CD1c-positive myeloid dendritic cell (primary cell): Measurements from ENCODE around the gene OR8G1.
A peak's percentile ranks its signal among the peaks of the same experiment; 100 is the strongest.

Source experiments
- DNase-seq: peaks from one replicate; pipeline ENCODE4 v3.0.0-alpha.2; 2016; ENCODE audit errors: extremely low spot score

Gene OR8G1, protein sequence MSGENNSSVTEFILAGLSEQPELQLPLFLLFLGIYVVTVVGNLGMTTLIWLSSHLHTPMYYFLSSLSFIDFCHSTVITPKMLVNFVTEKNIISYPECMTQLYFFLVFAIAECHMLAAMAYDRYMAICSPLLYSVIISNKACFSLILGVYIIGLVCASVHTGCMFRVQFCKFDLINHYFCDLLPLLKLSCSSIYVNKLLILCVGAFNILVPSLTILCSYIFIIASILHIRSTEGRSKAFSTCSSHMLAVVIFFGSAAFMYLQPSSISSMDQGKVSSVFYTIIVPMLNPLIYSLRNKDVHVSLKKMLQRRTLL

DNA sequence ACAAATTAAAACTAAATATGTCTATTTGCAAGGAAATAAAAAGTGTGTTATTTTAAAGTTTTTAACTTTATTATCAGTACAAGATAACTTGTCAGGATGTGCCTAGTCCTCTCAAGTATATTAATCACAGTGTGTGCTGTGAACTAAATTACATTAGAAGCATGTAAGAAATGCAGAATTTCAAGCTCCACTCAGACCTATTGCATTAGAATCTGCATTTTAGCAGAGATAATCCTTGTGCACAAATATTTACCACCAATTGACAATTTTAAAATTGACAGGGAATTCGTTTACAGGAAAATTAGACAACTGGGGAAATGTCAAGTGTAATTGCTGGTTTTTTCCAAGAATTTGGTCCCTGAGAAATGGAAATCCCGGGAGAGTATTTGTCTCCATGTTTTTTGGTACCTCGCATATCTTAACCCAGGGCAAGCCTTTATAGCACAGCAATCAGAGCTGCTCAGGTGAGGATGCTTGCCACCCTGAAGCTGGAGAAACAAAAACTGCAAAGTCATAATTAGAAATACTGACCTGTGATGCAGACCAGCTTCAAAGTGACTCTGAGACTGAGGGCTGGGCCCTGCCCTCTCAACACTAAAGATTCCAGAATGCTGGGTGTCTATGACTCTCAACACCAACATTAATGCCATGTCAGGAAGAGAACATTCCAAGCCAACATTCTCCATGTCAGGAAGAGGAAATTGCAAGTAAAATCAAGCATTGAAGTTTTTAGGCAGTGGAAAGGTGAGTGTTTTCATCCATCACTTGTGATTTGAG lies at the start of gene OR8G1:
TSS of gene OR8G1 (plus strand) at position 475 of the 777 bp plus-strand sequence. CDS start 8,581 bp downstream, outside the sequence.
- DNase-seq, result no peak

DNA sequence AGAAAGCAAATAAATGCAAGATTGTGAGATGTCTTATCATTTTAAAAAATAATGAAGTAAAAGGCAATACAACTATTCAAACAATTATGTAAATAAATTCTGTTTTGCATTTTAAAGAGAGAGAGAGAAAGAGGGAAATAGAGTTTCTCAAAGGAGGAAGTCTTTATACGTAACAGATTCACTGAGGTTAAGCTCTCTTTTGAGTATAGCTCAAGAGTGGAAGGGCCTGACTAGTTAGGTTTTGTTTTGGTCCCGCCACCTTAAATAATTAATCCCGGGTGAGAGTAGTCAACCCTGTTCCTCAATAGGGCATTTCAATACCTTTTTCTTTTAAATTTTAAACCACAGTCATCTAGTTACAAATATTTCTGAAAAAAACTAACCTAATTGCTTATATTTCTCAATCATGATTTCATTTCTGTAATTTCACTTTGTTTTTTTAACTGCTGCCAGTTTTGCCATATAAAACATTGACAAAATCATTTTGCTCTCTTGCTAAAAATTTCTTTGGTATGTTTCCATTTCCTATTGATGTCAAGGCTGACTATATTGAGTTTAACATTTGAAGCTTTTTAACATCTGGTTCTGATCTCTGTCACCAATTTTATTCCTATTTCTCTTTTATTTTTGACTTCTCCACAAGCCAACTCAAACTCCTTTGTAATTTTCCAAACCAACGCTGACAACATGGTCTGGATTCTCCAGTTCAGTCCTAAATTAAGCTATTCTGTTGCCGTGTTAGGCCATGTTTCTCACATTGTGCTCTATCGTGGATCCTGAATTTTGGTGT lies 47.5 kb upstream of the OR8G1 start:
- peak; percentile 23 for DNase-seq

DNA sequence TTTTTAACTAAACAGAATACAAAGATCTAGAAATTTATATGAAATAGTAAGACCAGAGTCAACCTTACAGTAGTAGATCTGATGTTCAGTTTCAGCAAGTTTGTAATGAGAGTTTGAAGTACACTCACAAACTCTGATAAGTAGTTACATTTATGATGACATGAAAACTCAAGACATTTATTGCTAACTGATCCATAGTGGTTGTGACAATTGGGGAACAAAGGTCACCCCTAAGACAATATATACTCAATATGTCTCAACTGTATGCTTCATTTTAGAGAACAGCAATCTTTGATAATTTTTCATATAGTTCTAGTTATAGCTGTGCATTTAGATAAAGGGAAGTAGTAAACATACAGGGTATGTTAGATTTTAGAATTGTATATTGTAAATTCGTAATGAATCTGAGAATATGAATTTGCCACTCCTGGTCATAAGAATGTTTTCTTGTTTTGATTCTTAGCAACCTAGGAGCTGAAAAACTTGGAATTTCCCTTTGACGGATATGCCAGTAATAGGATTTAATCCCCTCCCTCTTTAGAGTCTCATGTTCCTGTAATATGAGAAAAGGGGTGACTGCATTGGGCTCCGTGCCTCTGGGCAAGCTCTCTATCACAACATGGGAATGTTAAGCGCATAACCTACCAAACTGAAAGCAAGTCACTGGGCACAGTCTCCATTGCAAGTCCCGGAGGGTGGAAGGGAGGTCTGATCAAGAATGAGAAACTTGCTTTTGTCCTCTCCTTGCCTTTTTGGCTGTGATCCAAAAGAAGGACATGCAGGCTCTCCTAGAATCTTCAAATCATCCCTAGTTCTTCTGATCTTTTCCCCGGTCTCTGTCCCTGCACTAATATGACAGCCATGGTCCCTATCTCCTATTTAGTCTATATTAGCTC lies 46.4 kb upstream of the OR8G1 start:
- no peak for DNase-seq

DNA sequence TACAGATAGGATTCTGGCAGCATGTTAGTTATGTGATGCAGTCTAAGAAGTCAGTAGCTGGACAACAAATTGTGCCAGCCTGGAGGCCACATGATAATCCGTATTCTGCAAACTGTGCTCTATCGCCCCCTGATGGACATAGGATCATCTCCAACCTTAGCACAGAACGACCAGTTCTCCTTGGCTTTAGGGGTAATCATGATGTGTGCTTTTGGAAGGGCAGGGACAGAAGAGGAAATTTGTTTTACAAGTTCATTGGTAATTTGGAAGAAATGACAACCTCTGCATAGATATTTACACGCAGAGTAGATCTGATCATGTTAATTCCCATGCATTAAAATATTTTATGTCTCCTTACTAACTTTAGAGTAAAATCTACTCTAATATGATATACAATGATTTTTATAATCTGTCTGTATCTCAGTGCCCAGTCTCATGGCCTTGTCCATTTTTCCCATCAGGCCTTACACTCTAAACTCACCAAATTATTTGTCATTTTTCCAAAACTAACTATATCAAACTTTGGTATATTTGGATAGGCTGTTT lies 45.6 kb upstream of the OR8G1 start:
- DNase-seq, result peak; percentile 72

DNA sequence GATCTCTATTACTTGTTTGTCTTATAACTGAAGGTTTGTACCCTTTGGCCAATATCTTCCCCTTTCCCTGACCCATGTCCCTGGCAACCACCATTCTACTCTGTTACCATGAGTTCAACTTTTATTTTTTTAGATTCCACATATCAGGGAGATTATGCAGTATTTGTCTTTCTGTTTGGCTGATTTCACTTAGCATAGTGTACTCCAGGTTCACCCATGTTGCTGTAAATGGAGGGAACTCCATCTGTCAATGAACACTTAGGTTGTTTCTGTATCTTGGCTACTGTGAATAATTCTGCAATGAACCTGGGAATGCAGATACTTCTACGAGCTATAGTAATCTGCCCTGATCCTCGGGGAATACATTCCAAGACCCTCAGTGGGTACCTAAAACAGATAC lies 42.9 kb upstream of the OR8G1 start:
- no peak for DNase-seq

DNA sequence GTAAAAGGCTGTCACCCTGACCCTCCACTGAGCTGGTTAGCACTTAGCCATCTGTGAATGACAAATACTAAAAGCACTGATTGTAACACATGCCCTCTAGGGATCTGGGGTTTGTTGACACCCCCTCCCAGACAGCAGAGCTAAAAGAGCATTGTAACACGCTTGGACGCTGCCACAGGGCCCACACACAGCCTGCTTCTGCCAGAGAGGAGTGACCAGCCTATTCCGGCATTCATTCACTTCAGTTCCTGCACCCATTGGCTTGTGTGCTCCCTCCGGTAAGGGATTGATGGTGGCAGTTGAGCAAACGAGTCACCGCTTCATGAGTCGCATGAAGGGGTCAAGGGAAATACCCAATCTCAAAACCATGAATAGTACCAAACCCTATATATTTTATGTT lies 42.0 kb upstream of the OR8G1 start:
- DNase-seq, result no peak

DNA sequence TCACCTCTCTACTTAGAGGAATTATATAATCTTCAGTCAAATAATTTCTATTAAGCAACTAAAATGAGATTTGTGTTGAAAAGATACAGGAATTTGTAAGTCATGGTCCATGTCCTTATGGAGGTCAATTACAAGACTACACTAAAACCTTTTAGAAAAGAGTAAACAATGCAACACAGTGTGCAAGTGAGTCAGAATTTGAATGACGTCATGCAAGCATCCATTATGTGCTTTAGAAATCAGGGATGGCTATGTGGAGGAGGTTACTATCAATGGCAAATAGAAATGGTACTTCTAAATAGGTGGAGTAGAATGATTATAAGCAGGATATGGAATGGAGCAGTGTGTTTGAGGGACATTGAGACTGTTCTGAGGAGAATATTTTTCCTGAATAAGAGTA lies 41.2 kb upstream of the OR8G1 start:
- no peak for DNase-seq

DNA sequence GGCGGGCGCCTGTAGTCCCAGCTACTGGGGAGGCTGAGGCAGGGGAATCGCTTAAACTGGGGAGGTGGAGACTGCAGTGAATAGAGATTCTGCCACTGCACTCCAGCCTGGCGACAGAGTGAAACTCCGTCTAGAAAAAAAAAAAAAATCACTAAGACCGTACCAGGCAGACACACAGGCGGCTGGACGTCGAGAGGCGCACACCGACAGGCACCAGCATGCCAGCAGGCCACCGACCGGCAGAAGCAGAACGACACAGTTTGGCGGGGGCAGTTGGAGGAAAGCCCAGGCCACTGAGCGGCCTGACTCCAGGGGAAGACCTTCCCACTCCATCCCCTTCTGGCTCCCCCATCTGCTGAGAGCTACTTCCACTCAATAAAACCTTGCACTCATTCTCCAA lies 40.2 kb upstream of the OR8G1 start:
- no peak for DNase-seq

DNA sequence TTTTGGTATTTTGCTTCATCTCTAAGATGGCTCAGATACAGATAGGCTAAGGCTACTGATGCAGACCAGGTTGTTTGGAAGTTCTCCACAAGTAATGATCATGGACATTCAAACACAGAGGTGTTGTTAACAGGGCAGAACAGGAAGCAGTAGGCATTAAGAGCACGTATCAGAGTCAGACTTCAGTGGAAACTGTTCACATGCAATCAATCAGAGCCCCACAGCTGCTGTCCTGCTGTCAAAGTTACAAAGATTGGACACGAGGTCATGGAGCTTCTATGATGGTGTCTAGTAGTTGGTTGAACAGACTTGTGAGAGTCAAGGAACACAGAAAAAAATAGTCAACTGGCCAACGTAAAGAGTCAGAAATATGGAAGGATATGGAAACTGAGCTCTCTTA lies 37.9 kb upstream of the OR8G1 start:
- DNase-seq, result no peak

DNA sequence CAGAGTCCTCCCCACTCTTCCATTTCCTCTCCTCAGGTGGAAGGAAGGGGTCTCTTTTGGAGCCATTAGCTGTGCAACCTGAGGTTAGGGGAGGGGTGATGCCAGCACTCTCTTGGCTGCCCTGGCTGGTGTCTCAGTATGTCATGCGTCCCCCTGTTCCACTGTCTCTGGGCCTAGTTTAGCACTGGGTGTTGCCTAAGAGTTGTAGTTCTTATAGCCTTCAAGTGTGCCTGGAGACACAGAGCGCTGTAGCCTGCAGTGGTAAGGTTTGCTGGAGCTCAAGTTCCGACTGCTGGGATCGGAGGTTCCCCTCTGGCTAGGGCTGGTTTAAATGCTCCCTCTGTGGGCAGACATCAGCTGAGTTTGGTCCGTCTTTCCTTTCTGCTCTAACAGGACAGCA lies 36.9 kb upstream of the OR8G1 start:
- no peak for DNase-seq

DNA sequence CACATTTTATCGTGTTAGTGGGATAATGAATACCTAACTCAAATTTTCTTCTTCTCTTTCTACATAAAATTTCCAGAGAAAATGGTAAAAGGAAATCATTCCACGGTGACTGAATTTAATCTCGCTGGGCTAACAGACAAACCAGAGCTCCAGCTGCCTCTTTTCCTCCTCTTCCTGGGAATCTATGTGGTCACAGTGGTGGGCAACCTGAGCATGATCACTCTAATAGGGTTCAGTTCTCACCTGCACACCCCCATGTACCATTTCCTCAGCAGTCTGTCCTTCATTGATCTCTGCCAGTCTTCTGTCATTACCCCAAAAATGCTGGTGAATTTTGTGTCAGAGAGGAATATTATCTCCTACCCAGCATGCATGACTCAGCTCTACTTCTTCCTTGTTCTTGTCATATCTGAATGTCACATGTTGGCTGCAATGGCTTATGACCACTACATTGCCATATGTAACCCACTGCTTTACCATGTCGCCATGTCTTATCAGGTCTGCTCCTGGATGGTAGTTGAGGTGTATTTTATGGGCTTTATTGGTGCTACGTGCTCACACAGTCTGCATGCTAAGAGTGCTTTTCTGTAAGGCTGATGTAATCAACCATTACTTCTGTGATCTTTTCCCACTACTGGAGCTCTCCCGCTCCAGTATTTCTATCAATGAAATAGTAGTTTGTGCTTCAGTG lies 33.6 kb upstream of the OR8G1 start:
- DNase-seq, result peak; percentile 32

DNA sequence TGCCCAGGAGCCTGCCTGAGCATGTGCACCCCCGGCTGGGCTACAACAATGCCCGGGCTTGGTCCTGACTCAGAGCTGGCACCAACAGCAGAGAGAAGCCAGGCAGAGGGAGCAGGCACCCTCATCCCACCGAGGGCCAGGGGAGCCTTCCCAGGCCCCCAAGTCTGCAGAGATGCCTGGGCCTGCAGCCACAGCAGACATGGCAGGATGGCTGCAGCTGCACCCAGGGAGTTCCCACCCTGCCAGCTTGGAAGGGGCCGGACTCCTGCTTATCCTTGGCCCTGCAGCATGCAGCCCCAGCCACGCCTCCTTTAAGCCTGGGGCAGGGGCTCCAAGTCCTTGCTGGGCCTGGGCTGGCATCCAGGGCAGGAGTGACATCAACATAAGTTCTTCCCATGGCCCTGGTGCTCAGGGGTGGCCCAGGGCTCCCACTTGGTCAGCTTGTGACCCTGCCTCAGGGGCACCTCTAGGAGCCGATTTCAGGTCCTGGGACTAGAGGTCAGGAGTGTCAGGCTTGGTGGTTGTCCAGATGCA lies 31.0 kb upstream of the OR8G1 start:
- DNase-seq, result no peak

DNA sequence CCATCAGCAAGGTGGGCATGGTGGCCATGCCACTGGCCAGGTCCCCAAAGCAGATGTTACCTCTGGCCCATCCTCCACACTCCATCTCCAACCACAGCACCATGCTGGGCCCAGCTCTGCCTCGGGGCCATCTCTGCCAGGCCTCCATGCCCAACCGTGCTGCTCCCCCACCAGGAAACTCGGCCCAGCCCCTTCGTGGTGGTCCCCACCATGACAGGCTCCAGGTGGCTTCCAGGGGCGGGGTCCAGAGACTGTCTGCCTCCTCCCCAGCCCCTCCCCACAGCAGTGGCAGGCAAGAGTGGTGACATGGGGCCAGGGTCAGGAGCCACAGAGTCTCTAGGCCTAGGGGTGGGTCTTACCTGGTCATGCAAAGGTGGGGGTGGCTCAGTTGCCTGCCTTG lies 30.5 kb upstream of the OR8G1 start:
- DNase-seq, result no peak

DNA sequence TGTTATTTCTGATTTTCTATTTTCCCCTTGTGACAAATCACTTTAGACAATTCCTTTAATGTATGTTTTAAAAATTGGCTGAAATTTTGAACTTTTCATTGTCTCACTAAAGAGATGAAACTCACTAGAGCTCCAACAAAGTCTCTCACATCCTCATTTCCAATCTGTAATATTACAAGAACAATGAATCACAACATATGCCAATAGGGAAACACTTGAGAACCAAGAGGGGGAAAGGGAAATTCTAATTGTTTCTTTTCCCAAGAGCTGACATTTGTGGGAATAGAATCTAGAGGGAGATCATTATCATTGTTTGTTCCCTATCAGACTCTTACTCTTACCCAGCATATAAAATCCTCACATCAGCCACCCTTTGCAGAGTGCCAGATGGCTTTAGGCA lies 29.6 kb upstream of the OR8G1 start:
- peak; percentile 46 for DNase-seq

DNA sequence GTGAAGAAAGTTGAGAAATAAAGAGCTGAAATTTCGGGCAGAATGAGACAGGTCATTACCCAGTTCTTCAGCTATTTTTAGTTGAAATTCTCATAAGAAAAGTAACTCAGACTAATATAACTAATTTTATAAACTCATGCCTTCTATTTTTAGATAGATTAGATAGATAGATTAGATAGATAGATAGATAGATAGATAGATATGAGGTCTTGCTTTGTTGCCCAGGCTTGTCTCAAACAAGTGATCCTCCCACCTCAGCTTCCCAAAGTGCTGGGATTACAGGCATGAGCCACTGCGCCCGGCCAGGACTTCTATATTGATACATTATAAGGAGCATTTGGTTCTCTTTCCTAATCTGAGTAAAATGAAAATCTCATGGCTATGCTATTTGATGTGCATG lies 26.9 kb upstream of the OR8G1 start:
- no peak for DNase-seq

DNA sequence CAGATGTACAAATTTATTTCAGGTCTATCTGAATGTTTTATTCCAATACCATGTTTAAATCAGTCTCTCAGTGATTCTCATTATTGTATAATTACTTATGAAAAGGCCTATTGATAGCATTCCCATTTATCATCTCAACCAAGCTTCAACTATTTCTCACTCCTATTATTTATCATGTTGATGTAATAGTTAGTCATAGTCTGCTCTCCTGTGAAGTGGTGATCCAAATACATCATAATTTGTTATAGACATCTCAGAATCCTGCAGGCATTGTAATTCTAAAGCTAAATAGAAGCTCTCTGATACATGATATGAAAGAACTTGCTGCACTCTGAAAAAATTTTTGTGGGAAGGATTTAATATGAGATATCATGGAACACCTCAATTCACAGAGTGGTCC lies 21.8 kb upstream of the OR8G1 start:
- DNase-seq, result no peak

DNA sequence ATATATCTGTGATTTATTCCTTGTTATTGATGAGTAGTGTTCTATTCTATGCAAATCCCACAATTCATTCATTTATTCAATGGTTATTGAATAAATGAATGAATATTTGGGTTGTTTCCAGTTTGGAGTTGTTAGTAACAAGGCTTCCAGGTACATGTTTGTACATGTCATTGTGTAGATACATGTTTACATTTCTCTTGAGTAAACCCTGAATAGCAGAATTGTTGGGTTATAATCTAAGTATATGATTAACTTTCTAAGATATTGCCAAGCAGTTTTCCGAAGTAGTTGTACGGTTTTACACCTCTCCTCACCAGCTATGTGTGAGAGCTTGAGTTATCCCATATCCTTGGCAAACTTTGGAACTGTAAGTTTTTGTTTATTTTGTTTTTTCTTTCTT lies 18.5 kb upstream of the OR8G1 start:
- DNase-seq, result no peak

DNA sequence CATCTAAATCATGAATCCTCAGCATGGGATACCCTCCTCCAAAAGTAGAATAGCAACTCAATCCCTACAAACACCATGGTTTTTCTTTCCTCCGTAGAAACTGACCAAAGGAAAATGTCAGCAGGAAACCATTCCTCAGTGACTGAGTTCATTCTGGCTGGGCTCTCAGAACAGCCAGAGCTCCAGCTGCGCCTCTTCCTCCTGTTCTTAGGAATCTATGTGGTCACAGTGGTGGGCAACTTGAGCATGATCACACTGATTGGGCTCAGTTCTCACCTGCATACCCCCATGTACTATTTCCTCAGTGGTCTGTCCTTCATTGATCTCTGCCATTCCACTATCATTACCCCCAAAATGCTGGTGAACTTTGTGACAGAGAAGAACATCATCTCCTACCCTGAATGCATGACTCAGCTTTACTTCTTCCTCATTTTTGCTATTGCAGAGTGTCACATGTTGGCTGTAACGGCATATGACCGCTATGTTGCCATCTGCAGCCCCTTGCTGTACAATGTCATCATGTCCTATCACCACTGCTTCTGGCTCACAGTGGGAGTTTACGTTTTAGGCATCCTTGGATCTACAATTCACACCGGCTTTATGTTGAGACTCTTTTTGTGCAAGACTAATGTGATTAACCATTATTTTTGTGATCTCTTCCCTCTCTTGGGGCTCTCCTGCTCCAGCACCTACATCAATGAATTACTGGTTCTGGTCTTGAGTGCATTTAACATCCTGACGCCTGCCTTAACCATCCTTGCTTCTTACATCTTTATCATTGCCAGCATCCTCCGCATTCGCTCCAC lies 16.1 kb upstream of the OR8G1 start:
- peak; percentile 85 for DNase-seq

DNA sequence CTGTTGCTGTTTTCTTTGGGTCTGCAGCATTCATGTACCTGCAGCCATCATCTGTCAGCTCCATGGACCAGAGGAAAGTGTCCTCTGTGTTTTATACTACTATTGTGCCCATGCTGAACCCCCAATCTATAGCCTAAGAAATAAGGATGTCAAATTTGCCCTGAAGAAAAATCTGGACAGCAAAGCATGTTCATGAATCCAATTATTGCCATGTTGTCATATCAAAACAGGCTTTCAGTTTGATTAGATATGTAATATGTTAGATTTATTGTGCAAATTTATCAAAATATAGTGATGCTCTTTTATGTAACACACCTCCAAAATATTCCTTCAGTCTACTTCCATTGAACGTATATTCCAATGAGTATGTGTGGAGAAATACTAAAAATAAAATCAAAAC lies 15.4 kb upstream of the OR8G1 start:
- DNase-seq, result no peak

DNA sequence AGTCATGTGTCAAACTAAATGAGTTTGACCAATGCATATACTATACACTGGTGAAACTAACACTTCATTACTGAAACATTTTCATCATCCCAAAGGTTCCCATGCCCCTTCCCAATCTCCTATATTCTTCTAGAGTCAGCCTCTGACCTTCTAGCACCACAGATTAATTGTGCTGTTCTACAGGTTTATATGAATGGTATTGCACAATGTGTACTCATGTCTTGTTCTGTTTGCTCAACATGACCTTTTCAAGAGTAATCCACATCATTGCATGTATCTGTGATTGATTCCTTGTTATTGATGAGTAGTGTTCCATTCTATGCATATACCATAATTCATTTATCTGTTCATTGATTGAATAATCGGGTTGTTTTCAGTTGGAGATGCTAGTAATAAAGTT lies 7.5 kb upstream of the OR8G1 start:
- no peak for DNase-seq
